ENCODE results near the gene NR5A1.

The NR5A1 gene

GRCh38 chr9:124467410-124468060 lies 39.7 kb downstream of the NR5A1 start:
- H3K4me3 ChIP-seq (ENCODE audit: low read depth, low read length) = no peak overlapping the region

DNA sequence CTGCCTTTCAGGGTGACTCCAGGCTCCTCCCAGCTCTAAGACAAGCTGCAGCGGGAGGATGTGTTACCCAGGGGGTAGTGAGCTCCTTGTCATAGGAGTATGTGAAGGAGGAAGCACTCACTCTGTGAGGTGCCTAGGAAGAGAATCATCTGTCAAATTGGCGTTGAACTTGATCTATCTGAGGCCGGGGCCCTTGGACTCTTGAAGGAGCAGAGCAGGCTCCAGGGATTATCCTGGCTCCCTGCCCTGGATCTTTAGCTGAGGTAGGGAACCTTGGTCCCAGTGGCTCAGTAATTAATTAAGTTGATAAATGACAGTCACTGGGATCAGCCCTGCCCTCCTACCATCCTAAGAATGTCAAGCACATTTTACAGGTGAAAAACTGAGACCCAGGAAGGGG lies 41.5 kb downstream of the NR5A1 start:
- H3K4me3 ChIP-seq (ENCODE audit: low read depth, low read length) = no peak overlapping the region

DNA sequence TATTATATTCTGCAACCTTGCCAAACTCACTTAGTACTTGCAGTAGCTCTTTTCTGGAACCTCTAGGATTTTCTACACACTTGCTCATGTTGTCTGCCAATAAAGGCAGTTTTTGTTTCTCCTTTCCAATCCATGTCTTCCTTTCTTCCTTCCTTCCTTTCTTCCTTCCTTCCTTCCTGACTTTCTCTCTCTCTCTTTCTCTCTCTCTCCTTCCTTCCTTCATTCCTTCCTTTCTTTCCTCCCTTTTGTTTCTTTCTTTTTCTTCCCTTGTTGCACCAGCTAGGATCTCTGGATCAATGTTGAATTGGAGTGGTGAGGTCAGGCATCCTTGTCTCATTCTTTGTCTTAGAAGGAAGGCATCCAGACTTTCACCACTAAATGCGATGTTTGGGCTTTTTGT lies 44.5 kb downstream of the NR5A1 start:
- no peak overlapping the region for H3K4me3 ChIP-seq (ENCODE audit: low read depth, low read length)

- H3K4me3 ChIP-seq (ENCODE audit: low read depth, low read length) = no peak overlapping the region
These were observed 48.8 kb downstream of the NR5A1 start for GRCh38 chr9:124458441-124458840.

GRCh38 chr9:124457887-124458431 lies 49.2 kb downstream of the NR5A1 start:
- H3K4me3 ChIP-seq (ENCODE audit: low read depth, low read length) = no peak overlapping the region

GRCh38 chr9:124457079-124457886 lies 49.9 kb downstream of the NR5A1 start:
- no peak overlapping the region for H3K4me3 ChIP-seq (ENCODE audit: low read depth, low read length)

DNA sequence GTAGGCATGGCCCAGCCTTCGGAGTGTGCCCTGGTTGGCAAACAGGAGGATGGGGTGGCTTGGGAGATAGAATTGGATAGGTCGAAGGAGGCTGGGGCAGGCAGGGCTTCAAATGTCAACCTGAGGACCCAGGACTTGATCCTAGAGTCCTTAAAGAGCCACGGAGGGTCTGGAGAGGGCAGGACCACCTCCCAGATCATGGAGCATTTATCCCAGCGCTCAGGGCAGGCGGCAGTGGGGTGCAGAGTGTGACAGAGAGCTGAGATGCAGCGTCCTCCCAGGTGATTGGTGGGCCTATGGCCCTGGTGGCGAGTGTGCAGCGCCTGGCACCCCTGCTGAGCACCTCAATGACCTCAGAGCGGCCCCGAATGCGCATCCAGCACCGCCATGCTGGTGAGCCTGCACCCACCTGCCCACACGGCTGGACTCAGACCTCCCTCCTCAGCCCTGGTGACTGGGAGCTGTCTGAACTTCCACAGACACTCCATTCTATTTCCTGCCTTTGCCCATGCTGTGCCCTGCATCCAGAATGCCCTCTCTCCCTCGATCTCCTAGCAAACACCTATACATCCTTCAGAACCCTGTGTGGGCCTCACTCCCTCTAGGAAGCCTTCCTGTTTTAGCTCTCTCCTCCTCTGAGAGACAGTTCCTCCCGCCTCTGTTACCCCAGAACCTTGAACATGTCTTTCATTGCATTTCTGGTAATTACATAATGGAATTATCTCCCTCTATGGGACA lies 50.7 kb downstream of the NR5A1 start:
- no peak overlapping the region for H3K4me3 ChIP-seq (ENCODE audit: low read depth, low read length)

- no peak overlapping the region for H3K4me3 ChIP-seq (ENCODE audit: low read depth, low read length)
These were observed 51.4 kb downstream of the NR5A1 start for GRCh38 chr9:124455820-124456219.

DNA sequence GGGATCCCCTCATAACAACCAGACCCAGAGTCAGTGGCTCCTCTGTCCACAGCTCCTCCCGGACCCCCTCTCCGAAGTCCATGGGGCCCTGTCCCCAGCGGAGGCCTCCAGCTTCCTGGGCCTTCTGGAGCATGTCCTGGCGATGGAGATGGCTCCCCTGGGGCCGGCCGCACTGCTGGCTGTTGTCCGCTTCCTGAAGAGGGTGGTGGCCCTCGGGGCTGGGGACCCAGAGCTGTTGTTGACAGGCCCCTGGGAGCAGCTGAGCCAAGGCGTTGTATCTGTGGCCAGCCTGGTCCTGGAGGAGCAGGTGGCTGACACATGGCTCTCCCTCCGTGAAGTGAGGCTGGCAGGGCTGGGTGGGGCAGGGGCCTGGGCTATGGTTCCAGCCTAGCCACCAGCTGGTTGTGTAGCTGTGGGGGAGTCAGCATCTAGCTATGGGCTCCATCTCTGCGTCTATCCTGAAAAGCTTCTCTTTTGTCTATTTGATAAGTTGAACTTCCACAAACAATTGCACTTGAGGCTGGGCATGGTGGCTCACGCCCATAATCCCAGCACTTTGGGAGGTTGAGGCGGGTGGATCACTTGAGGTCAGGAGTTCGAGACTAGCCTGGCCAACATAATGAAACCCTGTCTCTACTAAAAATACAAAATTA lies 52.3 kb downstream of the NR5A1 start:
- H3K4me3 ChIP-seq (ENCODE audit: low read depth, low read length) = no peak overlapping the region

GRCh38 chr9:124454296-124454695 lies 52.9 kb downstream of the NR5A1 start:
- H3K4me3 ChIP-seq (ENCODE audit: low read depth, low read length) = no peak overlapping the region

GRCh38 chr9:124453586-124454191 lies 53.5 kb downstream of the NR5A1 start:
- peak overlapping the region; percentile 20 for H3K4me3 ChIP-seq (ENCODE audit: low read depth, low read length)

GRCh38 chr9:124452841-124453585 lies 54.2 kb downstream of the NR5A1 start:
- peak overlapping the region; percentile 20 for H3K4me3 ChIP-seq (ENCODE audit: low read depth, low read length)

- H3K4me3 ChIP-seq (ENCODE audit: low read depth, low read length) = no peak overlapping the region
These were observed 54.9 kb downstream of the NR5A1 start for GRCh38 chr9:124452326-124452725.

DNA sequence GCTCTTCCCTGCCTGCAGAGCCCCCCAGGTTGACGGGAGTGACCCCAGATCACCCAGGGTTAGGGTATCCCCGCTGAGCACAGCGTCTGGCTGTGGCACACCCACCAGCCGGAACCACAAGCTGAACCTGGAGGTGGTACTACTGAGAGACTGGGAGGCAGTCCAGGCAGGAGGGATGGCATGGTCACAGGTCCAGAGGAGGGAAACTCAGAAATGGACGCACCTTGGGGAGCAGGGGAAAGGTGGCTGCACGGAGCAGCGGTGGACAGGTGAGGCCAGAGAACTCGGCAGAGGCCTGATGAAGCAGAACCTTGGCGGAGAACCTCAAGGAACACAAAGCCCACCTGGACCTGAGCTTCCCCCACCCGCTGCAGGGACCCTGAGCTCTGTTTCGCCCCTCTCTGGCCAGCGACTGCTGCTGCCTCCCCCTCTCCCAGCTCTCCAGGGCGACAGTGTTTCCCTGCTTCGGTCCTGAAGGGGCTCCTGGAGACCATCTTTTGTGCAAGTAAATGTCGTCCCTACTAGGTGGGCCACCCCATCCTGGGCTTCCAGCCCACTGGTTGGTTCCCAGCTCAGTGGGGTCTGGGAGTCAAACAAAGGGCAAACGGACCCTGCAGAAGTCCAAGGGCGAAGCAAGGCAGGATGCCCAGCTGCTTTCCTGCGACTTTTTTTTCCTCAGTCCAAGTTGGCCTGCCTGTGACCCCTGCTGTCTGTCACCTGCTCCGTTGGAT lies 56.1 kb downstream of the NR5A1 start:
- no peak overlapping the region for H3K4me3 ChIP-seq (ENCODE audit: low read depth, low read length)

DNA sequence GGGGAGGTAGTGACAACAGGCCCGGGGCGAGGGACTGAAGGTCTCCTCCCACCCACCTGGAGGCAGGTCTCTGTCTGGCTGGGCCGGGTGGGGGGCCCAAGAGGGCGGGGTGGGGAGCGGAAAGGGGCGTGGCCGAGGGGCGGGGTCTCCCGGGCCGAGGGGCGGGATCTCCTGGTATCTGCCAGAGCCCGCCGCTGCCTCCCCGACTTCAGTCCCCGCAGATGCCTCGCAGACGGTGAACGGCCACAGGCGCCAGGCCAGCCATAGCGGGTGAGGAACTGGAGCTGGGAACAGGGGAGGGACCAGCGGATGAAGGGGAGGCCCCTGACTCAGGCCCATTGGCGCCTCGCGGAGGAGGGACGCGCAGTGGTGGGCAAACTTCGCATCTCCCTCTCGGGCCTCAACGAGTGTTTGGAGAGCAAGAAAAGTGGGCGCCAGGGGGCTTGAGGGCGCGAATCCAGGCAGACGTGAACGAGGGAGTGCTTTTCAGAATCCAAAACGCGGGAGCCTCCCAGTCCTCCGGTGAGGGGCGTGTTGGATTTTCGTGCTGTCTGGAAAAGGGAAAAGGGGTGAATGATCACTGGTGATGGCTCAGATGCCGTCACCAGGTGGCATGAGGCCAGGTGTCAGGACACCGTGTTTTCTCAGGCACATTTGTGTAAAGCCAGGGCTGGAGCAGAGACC lies 56.8 kb downstream of the NR5A1 start, which contains the start of gene ADGRD2:
ADGRD2 (plus strand) TSS at position 211 of the 684 bp plus-strand sequence. CDS start 1,216 bp downstream, outside the sequence.
- H3K4me3 ChIP-seq (ENCODE audit: low read depth, low read length) = peak within 1 kb of the TSS; percentile 22

- no peak overlapping the region for H3K4me3 ChIP-seq (ENCODE audit: low read depth, low read length)
These were observed 57.6 kb downstream of the NR5A1 start for GRCh38 chr9:124449381-124450151.

DNA sequence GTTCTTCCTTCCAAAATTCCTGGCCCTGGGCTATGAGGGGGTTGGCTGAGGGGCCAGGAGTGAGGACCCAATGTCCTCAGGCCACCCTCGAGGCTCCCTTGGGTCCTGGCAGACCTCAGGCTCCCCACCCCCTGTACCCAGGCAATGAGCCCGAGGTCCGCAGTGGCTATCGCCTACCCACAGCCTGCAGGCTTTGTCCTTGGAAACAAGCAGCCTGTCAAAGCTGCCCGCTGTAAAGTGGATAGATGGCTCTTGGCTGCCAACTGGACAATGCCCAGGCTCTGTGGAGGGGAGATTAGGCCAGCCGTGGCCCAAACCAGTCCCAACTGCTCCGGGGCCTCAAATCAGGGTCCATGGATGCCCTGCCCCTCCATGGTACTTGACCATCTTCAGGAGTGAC lies 59.2 kb downstream of the NR5A1 start:
- no peak overlapping the region for H3K4me3 ChIP-seq (ENCODE audit: low read depth, low read length)

GRCh38 chr9:124447297-124447661 lies 59.9 kb downstream of the NR5A1 start:
- H3K4me3 ChIP-seq (ENCODE audit: low read depth, low read length) = no peak overlapping the region

Data from iPS-11a (cell line).